ENCODE results near the gene GPR37.

GPR37 gene

GRCh38 chr7:124780608-124781007, 15.0 kb upstream of the GPR37 start:
- no peak for TF ChIP-seq CTCF (conservative IDR thresholded peaks at IDR 0.05; ENCODE audit: low read depth, low read length)
- DNase-seq (ENCODE audit: low read depth): no peak
- H3K4me3 ChIP-seq (ENCODE audit: low read length): no peak overlapping the region

- DNase-seq (ENCODE audit: low read depth): no peak
- H3K4me3 ChIP-seq (ENCODE audit: low read length): no peak overlapping the region
- TF ChIP-seq CTCF (conservative IDR thresholded peaks at IDR 0.05; ENCODE audit: low read depth, low read length): no peak
These were observed 14.5 kb upstream of the GPR37 start for GRCh38 chr7:124780056-124780455.

GRCh38 chr7:124779620-124780019, 14.0 kb upstream of the GPR37 start:
- TF ChIP-seq CTCF (conservative IDR thresholded peaks at IDR 0.05; ENCODE audit: low read depth, low read length): no peak

GRCh38 chr7:124779194-124779593, 13.6 kb upstream of the GPR37 start:
- TF ChIP-seq CTCF (conservative IDR thresholded peaks at IDR 0.05; ENCODE audit: low read depth, low read length): no peak
- DNase-seq (ENCODE audit: low read depth): no peak
- H3K4me3 ChIP-seq (ENCODE audit: low read length): no peak overlapping the region

More at GRCh38 chr7:124779620-124780019, 14.0 kb upstream of the GPR37 start:
- no peak overlapping the region for H3K4me3 ChIP-seq (ENCODE audit: low read length)
- DNase-seq (ENCODE audit: low read depth): no peak

- no peak overlapping the region for H3K4me3 ChIP-seq (ENCODE audit: low read length)
- no peak for TF ChIP-seq CTCF (conservative IDR thresholded peaks at IDR 0.05; ENCODE audit: low read depth, low read length)
- no peak for DNase-seq (ENCODE audit: low read depth)
These were observed 11.7 kb upstream of the GPR37 start for GRCh38 chr7:124777268-124777667.

- TF ChIP-seq CTCF (conservative IDR thresholded peaks at IDR 0.05; ENCODE audit: low read depth, low read length): no peak
- H3K4me3 ChIP-seq (ENCODE audit: low read length): no peak overlapping the region
- no peak for DNase-seq (ENCODE audit: low read depth)
These were observed 10.6 kb upstream of the GPR37 start for GRCh38 chr7:124776153-124776552.

- no peak for TF ChIP-seq CTCF (conservative IDR thresholded peaks at IDR 0.05; ENCODE audit: low read depth, low read length)
These were observed 9.8 kb upstream of the GPR37 start for GRCh38 chr7:124775422-124775821.

More at GRCh38 chr7:124775422-124775821, 9.8 kb upstream of the GPR37 start:
- no peak overlapping the region for H3K4me3 ChIP-seq (ENCODE audit: low read length)
- no peak for DNase-seq (ENCODE audit: low read depth)
